Measurements from ENCODE around the gene AHDC1. TPM values are rescaled to one million over a fixed set of nuclear protein-coding genes. Genes with fewer than 3 reads are reported as not detected.

The AHDC1 gene
- total and polyA plus RNA-seq, 12 donors = 17.0 to 53.1 (median 40.7) TPM

GRCh38 chr1:27548858-27549719, 54.9 kb downstream of the AHDC1 start:
- Histone ChIP-seq H3K36me3 (peaks cover 0 to 86% (median 52%) of the 10 kb centered on the region in 9 donors), H3K27ac (peak overlapping the region in 2 of 10 donors; percentile 26 to 29), H3K27me3 (no peaks in the 10 kb centered on the region), H3K4me1 (peaks cover 16 to 46% (median 34%) of the 10 kb centered on the region in 9 donors), H3K4me3 (no peak overlapping the region), H3K9me3 (no peaks in the 10 kb centered on the region)
- intact Hi-C loops (cut with DNase I) = no loop called here
- no peak for TF ChIP-seq CTCF (IDR thresholded peaks at IDR 0.05)
- WGBS, 2 donors = 91 to 92% methylated on average over 44 to 45 of the region's 45 CpGs
- DNase-seq (no peak), ATAC-seq (no peak)

GRCh38 chr1:27548136-27548853, 55.6 kb downstream of the AHDC1 start:
- intact Hi-C loops (cut with DNase I) = no loop called here
- Histone ChIP-seq H3K9me3 (no peaks in the 10 kb centered on the region), H3K36me3 (peaks cover 0 to 80% (median 52%) of the 10 kb centered on the region in 9 donors), H3K4me1 (peaks cover 16 to 46% (median 42%) of the 10 kb centered on the region in 9 donors), H3K4me3 (no peak overlapping the region), H3K27ac (peak overlapping the region in 1 of 10 donors; percentile 32), H3K27me3 (no peaks in the 10 kb centered on the region)
- DNase-seq (no peak), ATAC-seq (no peak)
- no peak for TF ChIP-seq CTCF (IDR thresholded peaks at IDR 0.05)
- WGBS, 2 donors = 87 to 91% methylated on average over 38 to 39 of the region's 39 CpGs

DNA sequence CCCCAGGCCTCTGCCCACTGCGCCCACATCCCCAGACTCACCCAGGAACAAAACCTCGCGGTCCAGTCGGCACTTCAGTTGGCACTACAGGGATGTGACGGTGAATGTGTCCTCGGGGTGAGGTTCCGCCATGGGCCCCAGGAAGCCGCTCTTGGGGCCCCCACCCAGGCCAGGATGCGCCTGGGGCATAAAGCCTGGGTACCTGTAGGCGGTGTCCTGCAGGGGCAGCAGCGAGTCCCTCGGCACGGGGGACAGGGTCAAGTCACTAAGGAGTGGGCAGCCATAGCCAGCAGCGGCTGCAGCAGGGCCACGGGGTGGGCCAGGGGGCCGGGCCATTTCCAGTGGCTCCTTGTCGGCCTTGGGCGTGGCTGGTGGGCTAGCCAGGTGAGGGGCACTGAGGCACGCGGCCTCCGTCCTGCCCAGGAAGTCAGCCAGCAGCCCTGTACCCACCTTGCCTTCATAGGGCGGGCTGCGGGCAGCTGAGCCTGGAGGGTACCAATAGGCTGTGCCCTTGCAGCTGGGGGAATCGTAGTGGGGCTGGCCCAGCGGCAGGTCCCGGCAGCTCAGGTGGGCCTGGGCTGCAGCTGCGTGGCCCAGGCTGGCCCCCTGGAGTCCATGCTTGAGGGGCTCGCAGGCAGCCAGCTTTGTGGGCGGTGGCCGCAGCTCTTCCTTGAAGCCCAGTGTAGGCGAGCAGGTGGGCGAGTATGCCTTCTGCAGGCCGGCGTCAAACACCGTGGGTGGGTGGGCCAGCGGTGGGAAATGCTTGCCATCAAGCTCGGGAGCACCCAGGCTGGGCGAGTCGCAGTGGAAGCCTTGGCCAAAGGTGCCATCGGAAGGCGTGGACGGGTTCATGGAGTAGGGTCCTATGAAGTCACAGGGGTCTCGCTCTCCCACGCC, 56.5 kb downstream of the AHDC1 start:
- DNase-seq = no peak
- H3K36me3 ChIP-seq = peaks cover 0 to 74% (median 45%) of the 10 kb centered on the region in 9 donors

More for the DNA sequence above, 56.5 kb downstream of the AHDC1 start:
- no peak overlapping the region for H3K4me3 ChIP-seq
- H3K4me1 ChIP-seq = peaks cover 25 to 53% (median 51%) of the 10 kb centered on the region in 9 donors
- H3K27me3 ChIP-seq = no peaks in the 10 kb centered on the region
- no peaks in the 10 kb centered on the region for H3K9me3 ChIP-seq
- intact Hi-C loops (cut with DNase I) = no loop called here
- WGBS, 2 donors = 93 to 94% methylated on average over 44 of the region's 44 CpGs
- peak overlapping the region in 9 of 10 donors; percentile 14 to 93 (median 87) for H3K27ac ChIP-seq
- no peak for TF ChIP-seq CTCF (IDR thresholded peaks at IDR 0.05)
- no peak for ATAC-seq
